Measurements from ENCODE around the gene RPL32. TPM values are rescaled to one million over a fixed set of nuclear protein-coding genes. Genes with fewer than 3 reads are reported as not detected.

RPL32 gene
- total RNA-seq, 1 experiment from 2014 or later, result 1,853 TPM

- no peak for TF ChIP-seq REST (IDR thresholded peaks at IDR 0.05; ENCODE audit: low read depth)
- no peak for TF ChIP-seq CBX3 (IDR thresholded peaks at IDR 0.05; ENCODE audit: low read depth)
- no peak for TF ChIP-seq EGR1 (IDR thresholded peaks at IDR 0.05; ENCODE audit: low read depth)
Measured at GRCh38 chr3:12824299-12824698, 17.1 kb downstream of the RPL32 start (continued).

GRCh38 chr3:12822725-12823373 is 18.5 kb downstream of the RPL32 start:
- Histone ChIP-seq H3K79me2 (ENCODE audit: insufficient read depth, low read length) (no peaks in the 10 kb centered on the region), H3K27me3 (ENCODE audit: insufficient read depth, low read length) (no peaks in the 10 kb centered on the region), H2AFZ (ENCODE audit: low read depth, low read length, poor library complexity, severe bottlenecking) (peak overlapping the region; percentile 89), H4K20me1 (ENCODE audit: insufficient read depth) (no peaks in the 10 kb centered on the region), H3K4me2 (ENCODE audit: low read length) (no peak overlapping the region), H3K27ac (ENCODE audit: low read depth, low read length) (no peak overlapping the region), H3K9ac (ENCODE audit: low read length) (no peak overlapping the region), H3K4me1 (ENCODE audit: control insufficient read depth in 1 of 2, insufficient read depth in 2 of 2, low read length in 2 of 2) (no peaks in the 10 kb centered on the region), H3K9me2 (ENCODE audit: insufficient read depth) (no peaks in the 10 kb centered on the region), H3K4me3 (replicated peaks in 1 of 2; ENCODE audit: low read depth in 1 of 2, low read length in 2 of 2) (no peak overlapping the region), H3K9me3 (ENCODE audit: control insufficient read depth in 1 of 2, insufficient read depth in 1 of 2, low read depth in 1 of 2, low read length in 2 of 2) (no peaks in the 10 kb centered on the region), H3K36me3 (ENCODE audit: control insufficient read depth in 1 of 2, insufficient read depth in 2 of 2, low read length in 2 of 2) (no peaks in the 10 kb centered on the region)
- ATAC-seq (peak; percentile 84), DNase-seq (ENCODE audit: low read depth, low spot score) (peak; percentile 29)
- TF ChIP-seq ELF1 (IDR thresholded peaks at IDR 0.05; ENCODE audit: borderline replicate concordance, low read depth) (no peak), MAX (IDR thresholded peaks at IDR 0.05) (no peak), REST (IDR thresholded peaks at IDR 0.05; ENCODE audit: low read depth) (no peak), CEBPB (IDR thresholded peaks at IDR 0.05; ENCODE audit: low read depth) (no peak), TCF7L2 (IDR thresholded peaks at IDR 0.05; ENCODE audit: borderline replicate concordance, extremely low read depth, insufficient read depth, insufficient read length) (no peak), CBX3 (IDR thresholded peaks at IDR 0.05; ENCODE audit: low read depth) (no peak), ATF3 (IDR thresholded peaks at IDR 0.05) (no peak), RAD21 (IDR thresholded peaks at IDR 0.05; ENCODE audit: low read depth) (peak; percentile 47; the same call in 1 of the 2 replicates)
- TF ChIP-seq, protein P1, sequence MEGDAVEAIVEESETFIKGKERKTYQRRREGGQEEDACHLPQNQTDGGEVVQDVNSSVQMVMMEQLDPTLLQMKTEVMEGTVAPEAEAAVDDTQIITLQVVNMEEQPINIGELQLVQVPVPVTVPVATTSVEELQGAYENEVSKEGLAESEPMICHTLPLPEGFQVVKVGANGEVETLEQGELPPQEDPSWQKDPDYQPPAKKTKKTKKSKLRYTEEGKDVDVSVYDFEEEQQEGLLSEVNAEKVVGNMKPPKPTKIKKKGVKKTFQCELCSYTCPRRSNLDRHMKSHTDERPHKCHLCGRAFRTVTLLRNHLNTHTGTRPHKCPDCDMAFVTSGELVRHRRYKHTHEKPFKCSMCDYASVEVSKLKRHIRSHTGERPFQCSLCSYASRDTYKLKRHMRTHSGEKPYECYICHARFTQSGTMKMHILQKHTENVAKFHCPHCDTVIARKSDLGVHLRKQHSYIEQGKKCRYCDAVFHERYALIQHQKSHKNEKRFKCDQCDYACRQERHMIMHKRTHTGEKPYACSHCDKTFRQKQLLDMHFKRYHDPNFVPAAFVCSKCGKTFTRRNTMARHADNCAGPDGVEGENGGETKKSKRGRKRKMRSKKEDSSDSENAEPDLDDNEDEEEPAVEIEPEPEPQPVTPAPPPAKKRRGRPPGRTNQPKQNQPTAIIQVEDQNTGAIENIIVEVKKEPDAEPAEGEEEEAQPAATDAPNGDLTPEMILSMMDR (IDR thresholded peaks at IDR 0.05 in 2 of 3, conservative IDR thresholded peaks at IDR 0.05 in 1 of 3; ENCODE audit: borderline replicate concordance in 1 of 3, insufficient read depth in 1 of 3, low read depth in 2 of 3, low read length in 2 of 3), result peak; percentile 40 to 56 (median 48); a peak in 5 of 6 replicates
- BruUV-seq (replicated peaks), result no TSS peak
- ChIA-PET CTCF (interaction anchor here (0.6 to 1.7 kb wide), 15 partner anchors 8 to 162 kb away, joined by 3 to 22 read pairs (median 3); partner anchors contain the start of genes RPL32 and TMEM40), POLR2A (interaction anchor here (0.6 to 1.2 kb wide), 3 partner anchors 11 to 19 kb away, joined by 3 to 5 read pairs (median 3); no protein-coding TSS in a partner anchor), RAD21 (ENCODE audit: low non-redundant PET in 1 of 2, low total read pairs in 2 of 2, uncharacterized antibody in 2 of 2, unreplicated experiment in 2 of 2) (no interaction called here)
- intact Hi-C loops (cut with micrococcal nuclease), result loop anchor here (5.0 kb wide), 1 partner anchor 69 kb away; no protein-coding TSS in a partner anchor
